ENCODE measurements around the gene ATOH1.

ATOH1 gene

GRCh38 chr4:93852680-93853079 is 24.1 kb downstream of the ATOH1 start:
- H3K4me3 ChIP-seq (ENCODE audit: low read depth, low read length): no peak overlapping the region
- TF ChIP-seq CTCF (IDR thresholded peaks at IDR 0.05; ENCODE audit: low read depth, low read length, missing control alignments): no peak

GRCh38 chr4:93855926-93856325 is 27.4 kb downstream of the ATOH1 start:
- no peak for DNase-seq (ENCODE audit: low read depth)
- no peak overlapping the region for H3K4me3 ChIP-seq (ENCODE audit: low read depth, low read length)
- no peak for TF ChIP-seq CTCF (IDR thresholded peaks at IDR 0.05; ENCODE audit: low read depth, low read length, missing control alignments)

More at GRCh38 chr4:93852680-93853079, 24.1 kb downstream of the ATOH1 start:
- no peak for DNase-seq (ENCODE audit: low read depth)

- H3K4me3 ChIP-seq (ENCODE audit: low read depth, low read length): no peak overlapping the region
- TF ChIP-seq CTCF (IDR thresholded peaks at IDR 0.05; ENCODE audit: low read depth, low read length, missing control alignments): no peak
- no peak for DNase-seq (ENCODE audit: low read depth)
Measured at GRCh38 chr4:93865650-93866049, 37.1 kb downstream of the ATOH1 start.

GRCh38 chr4:93867416-93868001 is 39.0 kb downstream of the ATOH1 start:
- DNase-seq (ENCODE audit: low read depth): no peak
- H3K4me3 ChIP-seq (ENCODE audit: low read depth, low read length): no peak overlapping the region
- no peak for TF ChIP-seq CTCF (IDR thresholded peaks at IDR 0.05; ENCODE audit: low read depth, low read length, missing control alignments)

- DNase-seq (ENCODE audit: low read depth): no peak
- TF ChIP-seq CTCF (IDR thresholded peaks at IDR 0.05; ENCODE audit: low read depth, low read length, missing control alignments): no peak
Measured at GRCh38 chr4:93870876-93871458, 42.4 kb downstream of the ATOH1 start.

GRCh38 chr4:93876754-93877153 is 48.2 kb downstream of the ATOH1 start:
- no peak for TF ChIP-seq CTCF (IDR thresholded peaks at IDR 0.05; ENCODE audit: low read depth, low read length, missing control alignments)
- DNase-seq (ENCODE audit: low read depth): no peak
- no peak overlapping the region for H3K4me3 ChIP-seq (ENCODE audit: low read depth, low read length)

More at GRCh38 chr4:93870876-93871458, 42.4 kb downstream of the ATOH1 start:
- H3K4me3 ChIP-seq (ENCODE audit: low read depth, low read length): no peak overlapping the region

GRCh38 chr4:93878566-93878965 is 50.0 kb downstream of the ATOH1 start:
- no peak overlapping the region for H3K4me3 ChIP-seq (ENCODE audit: low read depth, low read length)
- DNase-seq (ENCODE audit: low read depth): no peak
- TF ChIP-seq CTCF (IDR thresholded peaks at IDR 0.05; ENCODE audit: low read depth, low read length, missing control alignments): no peak
